ENCODE results near the gene TGOLN2. TPM values are rescaled to one million over a fixed set of nuclear protein-coding genes. Genes with fewer than 3 reads are reported as not detected.

The TGOLN2 gene
- total and polyA plus RNA-seq, 7 donors, result 12.6 to 95.0 (median 80.6) TPM

- Histone ChIP-seq H3K27me3 (no peaks in the 10 kb centered on the region), H3K4me1 (peaks cover 0 to 7% (median 0%) of the 10 kb centered on the region in 4 donors), H3K9me3 (no peaks in the 10 kb centered on the region), H3K36me3 (peaks cover 0 to 4% (median 2%) of the 10 kb centered on the region in 4 donors), H3K4me3 (no peak overlapping the region), H3K27ac (no peak overlapping the region)
- 95 to 96% methylated on average over 7 of the region's 7 CpGs for WGBS, 2 donors
- no peak for DNase-seq
- TF ChIP-seq POLR2A (IDR thresholded peaks at IDR 0.05), result no peak
- no peak for TF ChIP-seq POLR2AphosphoS5 (IDR thresholded peaks at IDR 0.05)
- no peak for TF ChIP-seq EP300 (IDR thresholded peaks at IDR 0.05)
- TF ChIP-seq CTCF (IDR thresholded peaks at IDR 0.05), result no peak
- intact Hi-C loops (cut with DNase I), result no loop called here
These were observed 40.1 kb downstream of the TGOLN2 start for GRCh38 chr2:85287721-85288120.

- Histone ChIP-seq H3K27ac (no peak overlapping the region), H3K27me3 (no peaks in the 10 kb centered on the region), H3K4me3 (no peak overlapping the region), H3K9me3 (no peaks in the 10 kb centered on the region), H3K36me3 (peaks cover 0 to 4% (median 2%) of the 10 kb centered on the region in 4 donors), H3K4me1 (peaks cover 0 to 7% (median 0%) of the 10 kb centered on the region in 4 donors)
- 55 to 64% methylated on average over 8 of the region's 8 CpGs for WGBS, 2 donors
- TF ChIP-seq CTCF (IDR thresholded peaks at IDR 0.05) (no peak), POLR2A (IDR thresholded peaks at IDR 0.05) (no peak), POLR2AphosphoS5 (IDR thresholded peaks at IDR 0.05) (no peak), EP300 (IDR thresholded peaks at IDR 0.05) (no peak)
- no peak for DNase-seq
- intact Hi-C loops (cut with DNase I), result no loop called here
These were observed 40.9 kb downstream of the TGOLN2 start for GRCh38 chr2:85286918-85287317.

GRCh38 chr2:85283641-85284040, 44.1 kb downstream of the TGOLN2 start:
- WGBS, 2 donors, result 94 to 95% methylated on average over 8 of the region's 8 CpGs
- no peak for DNase-seq
- TF ChIP-seq CTCF (IDR thresholded peaks at IDR 0.05) (no peak), EP300 (IDR thresholded peaks at IDR 0.05) (no peak), POLR2A (IDR thresholded peaks at IDR 0.05) (no peak), POLR2AphosphoS5 (IDR thresholded peaks at IDR 0.05) (no peak)
- Histone ChIP-seq H3K4me3 (no peak overlapping the region), H3K27me3 (no peaks in the 10 kb centered on the region), H3K36me3 (peaks cover 0 to 4% (median 2%) of the 10 kb centered on the region in 4 donors), H3K9me3 (no peaks in the 10 kb centered on the region), H3K4me1 (peaks cover 0 to 10% (median 5%) of the 10 kb centered on the region in 4 donors), H3K27ac (no peak overlapping the region)
- intact Hi-C loops (cut with DNase I), result no loop called here

GRCh38 chr2:85282914-85283313, 44.9 kb downstream of the TGOLN2 start:
- H3K27ac ChIP-seq, result no peak overlapping the region
- intact Hi-C loops (cut with DNase I), result no loop called here
- H3K4me1 ChIP-seq, result peaks cover 0 to 18% (median 13%) of the 10 kb centered on the region in 4 donors
- no peaks in the 10 kb centered on the region for H3K9me3 ChIP-seq
- 73 to 86% methylated on average over 7 of the region's 7 CpGs for WGBS, 2 donors
- no peaks in the 10 kb centered on the region for H3K27me3 ChIP-seq
- H3K36me3 ChIP-seq, result peaks cover 0 to 4% (median 2%) of the 10 kb centered on the region in 4 donors
- no peak overlapping the region for H3K4me3 ChIP-seq
- TF ChIP-seq POLR2AphosphoS5 (IDR thresholded peaks at IDR 0.05) (no peak), CTCF (IDR thresholded peaks at IDR 0.05) (no peak), EP300 (IDR thresholded peaks at IDR 0.05) (no peak), POLR2A (IDR thresholded peaks at IDR 0.05) (no peak)
- DNase-seq, result no peak

- H3K27me3 ChIP-seq, result no peaks in the 10 kb centered on the region
- 81 to 90% methylated on average over 6 of the region's 6 CpGs for WGBS, 2 donors
- no peak for DNase-seq
- H3K9me3 ChIP-seq, result no peaks in the 10 kb centered on the region
- peaks cover 0 to 31% (median 23%) of the 10 kb centered on the region in 4 donors for H3K4me1 ChIP-seq
- no peak overlapping the region for H3K4me3 ChIP-seq
- no peak for TF ChIP-seq POLR2A (IDR thresholded peaks at IDR 0.05)
- no peak for TF ChIP-seq CTCF (IDR thresholded peaks at IDR 0.05)
- no peak for TF ChIP-seq EP300 (IDR thresholded peaks at IDR 0.05)
- TF ChIP-seq POLR2AphosphoS5 (IDR thresholded peaks at IDR 0.05), result no peak
- H3K36me3 ChIP-seq, result peaks cover 0 to 4% (median 2%) of the 10 kb centered on the region in 4 donors
- no peak overlapping the region for H3K27ac ChIP-seq
- intact Hi-C loops (cut with DNase I), result no loop called here
These were observed 46.2 kb downstream of the TGOLN2 start for GRCh38 chr2:85281553-85281952.
